Measurements from ENCODE around the gene TMEM109.

Gene TMEM109

GRCh38 chr11:60945295-60945667 lies 31.3 kb downstream of the TMEM109 start:
- DNase-seq: no peak

DNA sequence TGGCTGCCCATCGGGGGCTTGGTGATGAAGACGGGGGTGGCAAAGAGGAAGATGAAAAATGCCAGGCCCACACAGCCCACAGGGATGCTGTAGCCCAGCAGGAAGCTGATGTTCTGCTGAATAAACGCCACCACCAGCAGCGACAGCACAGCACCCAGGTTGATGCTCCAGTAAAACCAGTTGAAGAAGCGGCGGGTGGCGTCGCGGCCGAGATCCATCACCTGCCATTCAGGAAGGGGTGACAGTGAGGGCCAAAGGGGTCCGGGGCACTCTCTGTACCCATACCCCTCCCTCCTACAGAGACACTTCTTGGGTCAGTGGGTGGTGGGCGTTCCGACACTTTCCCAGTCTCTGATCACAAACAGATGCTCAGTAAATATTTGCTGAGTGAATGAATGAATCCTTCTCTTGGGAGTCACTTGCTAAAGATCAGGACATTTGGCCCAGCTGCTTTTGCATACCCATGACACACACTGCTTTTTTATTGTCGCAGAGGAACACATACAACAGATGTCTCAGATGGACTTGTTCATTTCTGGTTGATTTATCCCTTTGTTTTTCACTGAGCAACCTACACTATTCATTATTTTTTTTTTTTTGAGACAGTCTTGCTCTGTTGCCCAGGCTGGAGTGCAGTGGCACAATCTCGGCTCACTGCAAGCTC lies 32.8 kb downstream of the TMEM109 start:
- DNase-seq: no peak

GRCh38 chr11:60947700-60948099 lies 33.7 kb downstream of the TMEM109 start:
- no peak for DNase-seq

DNA sequence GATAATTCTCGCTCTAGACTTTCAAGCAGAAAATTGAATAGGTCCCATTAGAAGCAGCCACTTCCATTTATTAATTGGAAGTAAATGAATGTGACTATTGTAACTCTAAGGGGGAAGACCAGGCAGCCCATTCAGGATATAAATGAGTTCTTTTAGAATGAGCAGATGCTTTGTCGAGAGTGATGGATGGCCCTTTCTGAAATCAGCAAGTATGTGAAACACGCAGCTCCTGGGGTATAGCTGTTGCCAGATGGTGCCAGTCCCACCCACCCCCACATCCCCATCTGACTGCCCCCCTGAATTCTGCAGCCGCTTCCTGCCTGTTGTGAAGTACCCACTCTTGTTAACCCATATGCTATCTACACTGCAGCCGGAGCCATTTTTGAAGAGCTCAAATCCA lies 34.3 kb downstream of the TMEM109 start:
- DNase-seq: no peak

DNA sequence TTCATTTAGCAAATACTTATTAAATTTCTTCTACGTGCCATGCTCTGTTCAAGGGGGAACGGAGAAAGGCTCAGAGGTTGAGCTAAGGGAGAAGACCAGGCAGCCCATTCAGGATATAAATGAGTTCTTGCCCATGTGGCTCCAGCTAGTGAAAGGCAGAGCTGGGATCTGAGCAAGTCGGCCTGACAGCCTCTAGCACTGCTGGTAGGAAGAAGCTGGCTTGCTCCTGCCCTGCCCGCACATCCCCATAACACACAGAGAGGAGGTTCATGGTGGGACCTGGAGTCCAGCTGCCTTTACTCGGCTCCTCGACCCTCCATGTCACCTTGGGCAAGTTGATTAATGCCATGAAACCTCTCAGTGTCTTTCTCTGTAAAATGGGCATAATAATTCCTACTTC lies 36.1 kb downstream of the TMEM109 start:
- DNase-seq: no peak

- DNase-seq: no peak
Observed at GRCh38 chr11:60950933-60951605, 37.1 kb downstream of the TMEM109 start.

GRCh38 chr11:60951606-60951903 lies 37.6 kb downstream of the TMEM109 start:
- no peak for DNase-seq

DNA sequence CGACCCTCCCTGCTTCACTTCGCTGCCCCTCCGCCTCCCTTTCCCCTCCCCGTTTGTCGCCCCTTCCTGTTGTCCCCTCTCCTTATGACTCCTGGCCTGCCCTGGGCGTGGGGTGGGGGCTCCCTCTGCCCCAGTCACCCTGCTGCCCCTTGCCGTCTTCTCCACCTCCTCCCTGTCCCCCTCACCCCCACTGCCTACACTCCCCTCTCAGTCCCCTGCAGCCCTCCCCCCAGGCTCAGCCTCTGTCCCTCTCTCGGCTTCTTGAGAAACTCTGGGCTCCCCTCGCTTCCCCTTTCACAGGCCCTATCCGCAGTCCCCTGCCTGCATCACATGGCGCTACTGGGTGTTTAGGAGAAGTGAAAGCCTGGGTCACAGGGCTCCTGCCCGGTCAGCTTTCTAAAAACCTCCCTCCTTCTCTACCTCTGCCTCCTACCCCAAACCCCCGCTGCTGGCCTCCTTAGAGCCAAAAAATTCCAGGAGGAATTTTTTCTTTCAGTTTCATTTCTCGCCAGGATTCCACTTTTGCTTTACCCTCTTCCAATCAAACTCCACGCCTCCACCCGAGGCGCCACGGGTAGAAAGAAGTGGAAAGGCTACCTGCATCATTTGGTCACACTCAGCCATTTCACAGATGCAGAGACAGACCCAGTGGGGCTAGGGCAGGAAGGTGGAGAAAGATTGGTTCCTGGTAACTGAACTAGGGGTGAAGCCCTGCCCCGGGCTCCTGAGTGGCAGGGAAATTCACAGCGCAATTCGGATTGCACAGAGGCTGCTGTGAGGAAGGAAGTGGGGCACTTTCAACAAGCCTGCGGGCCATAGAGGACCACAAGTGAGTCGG lies 38.2 kb downstream of the TMEM109 start, which contains the start of gene SLC15A3:
Gene SLC15A3, minus strand, starts transcription at position 273 of the 838 bp plus-strand sequence. CDS start 625 bp downstream, outside the sequence.
- no peak for DNase-seq

GRCh38 chr11:60952742-60953170 lies 38.8 kb downstream of the TMEM109 start:
- no peak for DNase-seq

GRCh38 chr11:60953781-60954180 lies 39.8 kb downstream of the TMEM109 start:
- no peak for DNase-seq

DNA sequence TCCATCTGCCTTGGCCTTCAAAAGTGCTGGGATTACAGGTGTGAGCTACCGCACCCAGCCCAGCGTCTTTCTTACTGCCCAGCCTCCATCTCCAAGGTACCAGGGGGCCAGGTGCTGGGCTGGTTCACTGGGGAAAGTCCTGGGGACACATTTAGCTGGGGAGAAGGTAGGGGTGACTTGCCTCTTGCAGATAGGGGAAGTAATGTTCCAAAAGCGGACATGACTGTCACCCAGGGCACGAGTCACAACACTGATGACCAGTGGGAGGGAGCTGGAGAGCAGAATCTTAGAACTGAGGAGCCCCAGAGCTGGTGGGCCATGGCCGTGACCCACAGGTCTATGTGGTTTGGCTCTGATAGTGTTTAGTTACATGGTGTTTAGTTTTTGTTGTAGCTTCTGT lies 40.5 kb downstream of the TMEM109 start:
- no peak for DNase-seq

DNA sequence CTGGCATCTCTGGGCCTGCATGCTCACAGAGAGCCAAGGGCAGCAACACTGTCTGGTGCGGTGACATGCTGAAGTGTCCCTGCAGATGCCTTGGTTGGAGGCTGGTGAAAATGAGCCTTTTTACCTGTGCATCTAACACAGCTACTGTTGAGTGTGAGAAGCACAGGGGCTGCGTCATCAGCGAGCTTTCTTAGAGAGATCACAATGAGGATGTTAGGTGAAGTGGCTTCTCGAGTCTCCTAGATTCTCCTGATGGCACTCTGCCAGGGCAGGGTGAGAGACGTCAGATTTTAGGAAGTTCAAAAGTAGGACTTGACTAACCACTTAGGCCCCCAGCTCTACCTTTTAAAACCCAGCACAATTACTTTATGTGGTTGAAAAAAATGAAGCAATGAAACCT lies 41.6 kb downstream of the TMEM109 start:
- DNase-seq: peak; percentile 27

- no peak for DNase-seq
Observed at GRCh38 chr11:60957188-60957587, 43.2 kb downstream of the TMEM109 start.

DNA sequence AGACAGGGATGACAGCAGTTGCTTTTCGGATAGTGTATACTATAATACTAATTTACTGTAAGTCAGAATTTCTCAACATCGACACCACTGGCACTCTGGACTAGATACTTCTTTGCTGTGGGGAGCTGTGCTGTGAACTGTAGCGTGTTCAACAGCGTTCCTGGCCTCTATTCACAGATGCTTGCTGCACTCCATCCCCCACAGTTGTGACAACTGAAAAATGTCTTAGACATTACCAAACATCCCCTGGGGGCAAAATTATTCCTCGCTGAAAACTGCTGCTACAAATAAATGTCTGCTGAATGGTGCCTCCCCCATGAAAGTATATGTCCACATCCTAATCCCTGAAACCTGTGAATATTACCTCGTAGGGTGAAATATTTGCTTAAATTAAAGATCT lies 45.5 kb downstream of the TMEM109 start:
- DNase-seq: no peak

DNA sequence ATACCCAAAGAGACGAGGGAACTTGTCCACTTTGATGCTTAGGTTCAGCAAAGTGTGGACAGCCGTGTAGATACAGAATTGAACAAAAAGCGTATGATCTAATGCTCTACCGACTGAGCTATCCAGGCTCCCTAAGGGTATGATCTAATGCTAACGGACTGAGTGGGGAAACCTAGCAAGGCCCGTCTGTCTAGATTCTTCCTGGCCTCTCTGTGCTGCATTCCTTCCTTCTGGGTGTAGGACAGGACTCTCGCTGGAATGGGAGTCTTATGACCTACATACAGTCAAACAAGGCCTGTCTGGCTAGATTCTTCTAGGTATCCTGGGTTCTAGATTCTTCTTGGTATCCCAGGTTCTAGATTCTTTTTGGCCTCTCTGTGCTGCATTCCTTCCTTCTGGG lies 46.4 kb downstream of the TMEM109 start:
- no peak for DNase-seq

DNA sequence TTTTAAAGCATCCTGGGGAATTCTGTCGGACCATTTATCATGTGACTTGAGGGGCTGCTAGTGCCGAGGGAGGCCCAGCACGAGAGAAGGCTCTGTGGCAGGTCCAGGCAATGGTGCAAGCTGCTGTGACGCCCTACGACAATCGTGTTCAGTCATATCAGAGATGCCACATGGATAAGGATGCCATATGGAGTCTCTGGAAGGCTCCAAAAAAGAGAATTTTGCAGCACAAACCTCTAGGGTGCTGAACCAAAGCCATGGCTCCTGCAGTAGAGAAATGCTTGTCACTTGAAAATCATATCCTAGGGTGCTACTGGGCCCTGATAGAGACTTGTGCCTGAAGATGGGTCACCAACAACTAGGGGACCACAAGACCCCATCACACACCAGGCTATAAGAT lies 50.8 kb downstream of the TMEM109 start:
- DNase-seq: no peak

- no peak for DNase-seq
Observed at GRCh38 chr11:60966890-60967289, 52.9 kb downstream of the TMEM109 start.

GRCh38 chr11:60968223-60968622 lies 54.3 kb downstream of the TMEM109 start:
- no peak for DNase-seq

GRCh38 chr11:60970369-60970774 lies 56.4 kb downstream of the TMEM109 start:
- DNase-seq: peak; percentile 7

DNA sequence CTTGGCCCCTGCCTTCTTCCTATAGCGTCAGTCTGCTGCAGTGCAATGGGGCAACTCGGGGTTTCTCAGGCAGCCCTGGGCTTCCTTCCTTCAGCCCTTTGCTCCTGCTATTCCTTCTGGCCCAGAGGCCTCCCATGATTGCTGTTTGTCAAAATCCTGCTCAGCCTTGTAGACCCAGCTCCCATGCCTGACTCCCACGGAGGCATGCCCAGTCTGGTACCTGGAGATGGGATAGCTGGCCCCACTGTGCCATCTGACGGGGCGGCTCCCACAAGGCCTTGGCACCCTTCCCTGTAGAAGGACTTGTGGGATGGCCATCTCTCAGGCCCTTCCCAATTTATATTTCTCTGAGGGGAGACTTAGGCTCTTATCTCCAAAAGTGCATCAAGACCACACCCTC lies 56.9 kb downstream of the TMEM109 start:
- no peak for DNase-seq

GRCh38 chr11:60971520-60971919 lies 57.6 kb downstream of the TMEM109 start, which contains the start of gene CD6:
Gene CD6, plus strand, starts transcription at chr11:60971680. Its CDS starts 186 bp downstream, at chr11:60971866.
- DNase-seq: no peak

- DNase-seq: no peak
Observed at GRCh38 chr11:60972182-60973030, 58.4 kb downstream of the TMEM109 start.

Data from NCI-H2107 (cell line).